K562 (cell line): ENCODE data around the gene NR1H2. TPM values are rescaled to one million over a fixed set of nuclear protein-coding genes. Genes with fewer than 3 reads are reported as not detected.
A peak's percentile ranks its signal among the peaks of the same experiment; 100 is the strongest.

Experiments used
- ARHGAP35 ChIP-seq: fragments of 450-650 bp; IDR thresholded peaks from 2 replicates; pipeline ENCODE4 v1.6.1; 2018; ENCODE audit not compliant: partially characterized antibody
- CHCHD3 ChIP-seq: fragments of 250-450 bp; sonication (Bioruptor Pico); IDR thresholded peaks from 2 replicates; pipeline ENCODE4 v2.1.2; 2022; ENCODE audit warnings: mild to moderate bottlenecking
- CREB3 ChIP-seq: fragments of 450-650 bp; conservative IDR thresholded peaks from 2 replicates; pipeline ENCODE4 v1.6.1; 2016; ENCODE audit warnings: missing genetic modification characterization, low read depth, mild to moderate bottlenecking, missing compliant biosample characterization, moderate library complexity
- E2F5 ChIP-seq: sonication (generic); formaldehyde crosslinking; IDR thresholded peaks from 2 replicates; pipeline ENCODE4 v1.8.0; 2022; ENCODE audit warnings: mild to moderate bottlenecking, missing genetic modification reagents
- GABPB1 ChIP-seq: sonication (generic); formaldehyde crosslinking; IDR thresholded peaks from 2 replicates; pipeline ENCODE4 v1.8.0; 2022; ENCODE audit warnings: mild to moderate bottlenecking, missing genetic modification reagents
- HNRNPUL1 ChIP-seq: fragments of 200-400 bp; formaldehyde crosslinking; IDR thresholded peaks from 2 replicates; pipeline ENCODE4 v1.6.1; 2017; ENCODE audit warnings: low read length
- IRF1 ChIP-seq: sonication (generic); formaldehyde crosslinking; IDR thresholded peaks from 2 replicates; pipeline ENCODE4 v1.8.0; 2022; ENCODE audit warnings: missing genetic modification reagents, mild to moderate bottlenecking, borderline replicate concordance
- NCOA1 ChIP-seq: fragments of 450-650 bp; IDR thresholded peaks from 2 replicates; pipeline ENCODE4 v1.6.1; 2016; ENCODE audit warnings: low read depth
- NFIC ChIP-seq: fragments of 450-650 bp; IDR thresholded peaks from 2 replicates; pipeline ENCODE4 v1.6.1; 2017; ENCODE audit warnings: mild to moderate bottlenecking, inconsistent platforms
- NKRF ChIP-seq: fragments of 450-650 bp; IDR thresholded peaks from 2 replicates; pipeline ENCODE4 v1.6.1; 2016; ENCODE audit warnings: borderline replicate concordance
- PML ChIP-seq: IDR thresholded peaks from 2 replicates; pipeline ENCODE4 v1.6.1; 2012; ENCODE audit warnings: low read length, inconsistent platforms
- POLR2AphosphoS5 ChIP-seq: IDR thresholded peaks from 2 replicates; pipeline ENCODE4 v1.6.1; 2011; ENCODE audit warnings: mild to moderate bottlenecking, low read depth, low read length, moderate library complexity; ENCODE audit not compliant: control insufficient read depth, insufficient read depth
- RBM34 ChIP-seq: fragments of 200-400 bp; formaldehyde crosslinking; IDR thresholded peaks from 2 replicates; pipeline ENCODE4 v1.6.1; 2018; ENCODE audit warnings: low read length, borderline replicate concordance; ENCODE audit not compliant: insufficient read depth
- RNF2 ChIP-seq: sonication (generic); IDR thresholded peaks from 2 replicates; pipeline ENCODE4 v1.6.1; 2016
- TBL1XR1 ChIP-seq, 2 experiments: IDR thresholded peaks; 2 replicates each; pipeline ENCODE4 v1.6.1; 2012; ENCODE audit warnings: improper control_type of control experiment in 2 of 2, low read length in 2 of 2, mild to moderate bottlenecking in 1 of 2
- TRIM28 ChIP-seq: fragments of 450-650 bp; IDR thresholded peaks from 2 replicates; pipeline ENCODE4 v1.6.1; 2017
- ZEB2 ChIP-seq: fragments of 450-650 bp; IDR thresholded peaks from 2 replicates; pipeline ENCODE4 v1.6.1; 2016
- ZNF121 ChIP-seq: sonication (generic); formaldehyde crosslinking; conservative IDR thresholded peaks from 2 replicates; pipeline ENCODE4 v1.8.0; 2022; ENCODE audit warnings: missing genetic modification reagents
- ZNF23 ChIP-seq: fragments of 250-450 bp; sonication (Bioruptor Pico); IDR thresholded peaks from 2 replicates; pipeline ENCODE4 v1.4.0; 2020; ENCODE audit warnings: mild to moderate bottlenecking
- ZNF316 ChIP-seq: fragments of 450-650 bp; IDR thresholded peaks from 2 replicates; pipeline ENCODE4 v1.6.1; 2016
- ZNF778 ChIP-seq: fragments of 450-650 bp; formaldehyde crosslinking; IDR thresholded peaks from 2 replicates; pipeline ENCODE4 v1.4.0; 2020; ENCODE audit warnings: mild to moderate bottlenecking, moderate library complexity
- ZSCAN29 ChIP-seq: fragments of 450-650 bp; IDR thresholded peaks from 2 replicates; pipeline ENCODE4 v1.6.1; 2017
- polyA plus RNA-seq, 8 experiments: library from polyadenylated mRNA; depleted of rRNA in 4 of 8; stranded (reverse) in 5 of 8; unstranded in 3 of 8; fragments of >200 nt; fragmentation: Nextera tagmentation in 2 of 8; fragmentation: Illumina TruSeq in 1 of 8; extraction: Ambion mirVana in 2 of 8; extraction: Trizol in 1 of 8; gene quantifications; 2 replicates each; pipeline versions ENCODE4 v1.2.1 to v1.2.3, GENCODE V29; 2011 to 2014; ENCODE audit warnings: inconsistent platforms in 1 of 8, missing spikeins in 1 of 8
- total RNA-seq, 7 experiments: library from RNA; depleted of rRNA in 6 of 7; stranded (reverse); fragments of >200 nt in 6 of 7; fragmentation: Illumina TruSeq in 2 of 7; extraction: Trizol in 2 of 7; gene quantifications; 2 replicates each; pipeline versions ENCODE4 v1.2.1 to v1.2.3, GENCODE V29; 2011 to 2021; ENCODE audit warnings: low replicate concordance in 1 of 7
- TF ChIP-seq, protein P1 (sequence below): fragments of 450-650 bp; formaldehyde crosslinking; IDR thresholded peaks from 2 replicates; pipeline ENCODE4 v1.4.0; 2022; ENCODE audit warnings: missing genetic modification characterization

Gene NR1H2
- total and polyA plus RNA-seq, 9 of the 15 experiments (the other 6 are each of a cell fraction or from before 2014, with no cell fraction given): 0.11 to 73.8 (median 24.0) TPM

- TF ChIP-seq HNRNPUL1 (no peak), GABPB1 (peak; percentile 51; the same call in 1 of the 2 replicates), ZSCAN29 (0 out of 2 replicates have a peak, but pooled peaks have one; percentile 70), IRF1 (CRISPR knock-in tag) (no peak), ZNF778 (no peak), PML (peak; percentile 90), NKRF (peak; percentile 68), E2F5 (CRISPR knock-in tag) (0 out of 2 replicates have a peak, but pooled peaks have one; percentile 42), ZNF121 (CRISPR knock-in tag) (no peak), RBM34 (no peak), TRIM28 (no peak), TBL1XR1 (IDR thresholded peaks at IDR 0.05; ENCODE audit: low read length in 2 of 2) (peak in 1 of 2 experiments; percentile 36; a peak in 1 of 4 replicates), ARHGAP35 (peak; percentile 73), NCOA1 (peak; percentile 16; the same call in 1 of the 2 replicates), CREB3 (tag) (no peak), POLR2AphosphoS5 (peak; percentile 84), ZNF316 (peak; percentile 41), ZEB2 (peak; percentile 53; the same call in 1 of the 2 replicates), ZNF23 (no peak), RNF2 (0 out of 2 replicates have a peak, but pooled peaks have one; percentile 38), NFIC (peak; percentile 23; the same call in 1 of the 2 replicates), CHCHD3 (CRISPR knock-in tag) (no peak)
- TF ChIP-seq, protein P1, sequence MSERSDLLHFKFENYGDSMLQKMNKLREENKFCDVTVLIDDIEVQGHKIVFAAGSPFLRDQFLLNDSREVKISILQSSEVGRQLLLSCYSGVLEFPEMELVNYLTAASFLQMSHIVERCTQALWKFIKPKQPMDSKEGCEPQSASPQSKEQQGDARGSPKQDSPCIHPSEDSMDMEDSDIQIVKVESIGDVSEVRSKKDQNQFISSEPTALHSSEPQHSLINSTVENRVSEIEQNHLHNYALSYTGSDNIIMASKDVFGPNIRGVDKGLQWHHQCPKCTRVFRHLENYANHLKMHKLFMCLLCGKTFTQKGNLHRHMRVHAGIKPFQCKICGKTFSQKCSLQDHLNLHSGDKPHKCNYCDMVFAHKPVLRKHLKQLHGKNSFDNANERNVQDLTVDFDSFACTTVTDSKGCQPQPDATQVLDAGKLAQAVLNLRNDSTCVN: no peak
Observed at GRCh38 chr19:50329146-50329925, 46.9 kb upstream of the NR1H2 start, which contains the start of gene KCNC3 (continued).
